Measurements from ENCODE around the gene DYNC1I1.
A peak's percentile ranks its signal among the peaks of the same experiment; 100 is the strongest.

Gene DYNC1I1

GRCh38 chr7:95874129-95874528, 101.8 kb downstream of the DYNC1I1 start:
- H3K36me3 ChIP-seq (ENCODE audit: insufficient read depth) = no peaks in the 10 kb centered on the region
- H3K79me2 ChIP-seq (ENCODE audit: insufficient read depth, low read depth) = no peaks in the 10 kb centered on the region
- peak overlapping the region; percentile 98 for H3K27ac ChIP-seq
- H3K4me2 ChIP-seq = peak overlapping the region; percentile 97
- peaks cover 80% of the 10 kb centered on the region for H3K4me1 ChIP-seq (ENCODE audit: low read depth, poor library complexity, severe bottlenecking)
- peak overlapping the region; percentile 74 for H3K9ac ChIP-seq
- no peaks in the 10 kb centered on the region for H4K20me1 ChIP-seq (ENCODE audit: insufficient read depth)
- H3K27me3 ChIP-seq (ENCODE audit: insufficient read depth, low read depth) = no peaks in the 10 kb centered on the region
- peak overlapping the region; percentile 70 for H2AFZ ChIP-seq (ENCODE audit: low read depth)
- H3K4me3 ChIP-seq (IDR thresholded peaks at IDR 0.05; ENCODE audit: insufficient read depth, low read depth, low read length) = no peak overlapping the region
- no peak for TF ChIP-seq CTCF (conservative IDR thresholded peaks at IDR 0.05; ENCODE audit: low read depth, low read length)

GRCh38 chr7:95874541-95875265, 102.3 kb downstream of the DYNC1I1 start:
- H3K4me3 ChIP-seq (IDR thresholded peaks at IDR 0.05; ENCODE audit: insufficient read depth, low read depth, low read length) = no peak overlapping the region
- no peak for TF ChIP-seq CTCF (conservative IDR thresholded peaks at IDR 0.05; ENCODE audit: low read depth, low read length)
- H3K79me2 ChIP-seq (ENCODE audit: insufficient read depth, low read depth) = no peaks in the 10 kb centered on the region
- H4K20me1 ChIP-seq (ENCODE audit: insufficient read depth) = no peaks in the 10 kb centered on the region
- H3K9ac ChIP-seq = peak overlapping the region; percentile 74
- H2AFZ ChIP-seq (ENCODE audit: low read depth) = peak overlapping the region; percentile 70
- peak overlapping the region; percentile 98 for H3K27ac ChIP-seq
- H3K36me3 ChIP-seq (ENCODE audit: insufficient read depth) = no peaks in the 10 kb centered on the region
- peaks cover 74% of the 10 kb centered on the region for H3K4me1 ChIP-seq (ENCODE audit: low read depth, poor library complexity, severe bottlenecking)
- no peaks in the 10 kb centered on the region for H3K27me3 ChIP-seq (ENCODE audit: insufficient read depth, low read depth)
- H3K4me2 ChIP-seq = peak overlapping the region; percentile 97

GRCh38 chr7:95875519-95875918, 103.2 kb downstream of the DYNC1I1 start:
- H3K27ac ChIP-seq = peak overlapping the region; percentile 98
- no peaks in the 10 kb centered on the region for H3K36me3 ChIP-seq (ENCODE audit: insufficient read depth)
- H2AFZ ChIP-seq (ENCODE audit: low read depth) = 0 out of 2 replicates have a peak overlapping the region, but pooled peaks have one; percentile 70
- H3K4me2 ChIP-seq = peak overlapping the region; percentile 97
- H3K9ac ChIP-seq = no peak overlapping the region
- H3K4me1 ChIP-seq (ENCODE audit: low read depth, poor library complexity, severe bottlenecking) = peaks cover 66% of the 10 kb centered on the region
- H3K27me3 ChIP-seq (ENCODE audit: insufficient read depth, low read depth) = no peaks in the 10 kb centered on the region
- H3K4me3 ChIP-seq (IDR thresholded peaks at IDR 0.05; ENCODE audit: insufficient read depth, low read depth, low read length) = no peak overlapping the region
- no peaks in the 10 kb centered on the region for H3K79me2 ChIP-seq (ENCODE audit: insufficient read depth, low read depth)
- no peak for TF ChIP-seq CTCF (conservative IDR thresholded peaks at IDR 0.05; ENCODE audit: low read depth, low read length)
- no peaks in the 10 kb centered on the region for H4K20me1 ChIP-seq (ENCODE audit: insufficient read depth)

GRCh38 chr7:95878677-95879076, 106.3 kb downstream of the DYNC1I1 start:
- H3K27ac ChIP-seq = no peak overlapping the region
- no peak overlapping the region for H3K4me2 ChIP-seq
- peaks cover 35% of the 10 kb centered on the region for H3K4me1 ChIP-seq (ENCODE audit: low read depth, poor library complexity, severe bottlenecking)
- no peak for TF ChIP-seq CTCF (conservative IDR thresholded peaks at IDR 0.05; ENCODE audit: low read depth, low read length)
- H3K9ac ChIP-seq = no peak overlapping the region
- H3K4me3 ChIP-seq (IDR thresholded peaks at IDR 0.05; ENCODE audit: insufficient read depth, low read depth, low read length) = no peak overlapping the region
- no peaks in the 10 kb centered on the region for H4K20me1 ChIP-seq (ENCODE audit: insufficient read depth)
- no peaks in the 10 kb centered on the region for H3K27me3 ChIP-seq (ENCODE audit: insufficient read depth, low read depth)
- no peak overlapping the region for H2AFZ ChIP-seq (ENCODE audit: low read depth)
- H3K79me2 ChIP-seq (ENCODE audit: insufficient read depth, low read depth) = no peaks in the 10 kb centered on the region
- H3K36me3 ChIP-seq (ENCODE audit: insufficient read depth) = no peaks in the 10 kb centered on the region

Data from KMS-11 (cell line).